Activated T-cell treated with anti-CD3 and anti-CD28 coated beads for 1 hour (primary cell): Measurements from ENCODE around the gene PPBP.
"Not testable (repeated sequence)": the region's sequence is repeated elsewhere in the genome, so short reads cannot be mapped to it uniquely, and the experiment has no call there.

Experiments
- DNase-seq: peaks from one replicate; pipeline ENCODE4 v3.0.0-alpha.2; 2020; ENCODE audit warnings: low read depth

PPBP gene

GRCh38 chr4:73992050-73992449 lies 4.1 kb upstream of the PPBP start:
- no peak for DNase-seq

DNA sequence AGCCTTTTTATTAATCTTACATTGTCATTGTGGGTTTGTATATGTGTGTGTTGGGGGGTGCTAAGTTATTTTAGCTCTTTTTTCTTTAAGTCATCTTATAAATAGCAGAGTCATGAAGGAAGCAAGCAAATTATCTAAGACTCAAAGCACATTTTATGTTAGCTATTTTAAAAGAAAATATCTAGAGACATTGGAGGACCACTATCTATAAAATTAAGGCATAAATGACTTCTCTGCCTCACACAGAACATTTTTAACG lies 3.7 kb upstream of the PPBP start:
- DNase-seq: no peak

- no peak for DNase-seq
Observed at GRCh38 chr4:73990988-73991741, 3.2 kb upstream of the PPBP start.

DNA sequence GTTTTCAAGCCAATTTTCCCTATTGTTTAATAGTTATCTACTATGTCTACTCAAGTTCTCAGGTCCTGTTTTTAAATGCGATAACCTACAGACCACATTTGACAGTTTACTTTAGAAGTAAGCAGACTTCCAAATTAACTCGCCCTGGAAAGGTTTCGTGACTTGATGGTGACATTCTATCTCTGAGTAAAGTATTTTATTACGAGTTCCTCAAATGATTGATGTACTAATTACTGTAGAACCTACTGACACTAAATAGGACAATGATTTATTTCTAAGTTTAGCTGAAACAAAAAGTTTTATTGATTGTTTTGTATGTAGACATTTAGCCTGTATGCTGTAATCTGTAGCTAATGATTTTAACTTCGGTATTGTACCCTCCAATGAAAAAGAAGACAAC lies 1.9 kb upstream of the PPBP start:
- no peak for DNase-seq

DNA sequence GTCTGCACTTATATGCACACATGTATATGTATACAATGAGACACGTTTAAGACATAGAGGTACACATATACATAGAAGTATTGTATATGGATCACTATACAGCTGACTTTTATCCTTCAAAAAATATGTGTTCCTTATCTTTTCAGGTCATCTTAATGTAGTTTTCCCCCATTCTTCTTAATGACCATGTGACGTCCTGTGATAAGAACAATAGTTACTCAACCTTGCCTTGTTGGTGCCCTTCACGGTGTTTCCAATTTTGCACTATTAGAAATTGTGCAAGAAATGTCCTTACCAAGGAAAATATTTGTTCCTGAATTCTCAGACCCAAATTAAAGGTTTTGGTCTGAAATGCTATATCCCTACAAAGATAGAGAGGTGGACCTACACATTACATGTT lies 1.0 kb upstream of the PPBP start:
- no peak for DNase-seq

GRCh38 chr4:73985528-73985852 lies 2.5 kb downstream of the PPBP start:
- DNase-seq: no peak

GRCh38 chr4:73984736-73985527 lies 3.1 kb downstream of the PPBP start:
- no peak for DNase-seq

DNA sequence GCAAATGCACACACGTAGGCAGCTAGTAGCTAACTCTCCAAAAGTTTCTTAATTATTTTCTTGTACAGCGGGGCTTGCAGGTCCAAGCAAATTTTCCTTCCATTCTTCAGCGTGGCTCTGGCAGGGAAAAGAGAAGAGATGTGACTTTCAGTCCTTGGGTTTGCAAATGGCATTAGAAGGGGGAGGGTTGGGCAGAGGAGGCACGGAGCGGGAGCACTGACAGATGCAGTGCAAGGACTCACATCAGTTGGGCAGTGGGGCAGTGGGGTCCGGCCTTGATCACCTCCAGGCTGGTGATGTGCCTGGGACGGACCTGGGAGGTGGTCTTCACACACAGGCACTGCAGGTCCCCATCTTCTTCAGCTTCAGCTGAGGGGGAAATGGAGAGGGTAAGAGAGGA lies 6.8 kb downstream of the PPBP start:
- not testable (repeated sequence) for DNase-seq

- no peak for DNase-seq
Observed at GRCh38 chr4:73979407-73979957, 8.5 kb downstream of the PPBP start.

- no peak for DNase-seq
Observed at GRCh38 chr4:73978886-73979285, 9.1 kb downstream of the PPBP start.

DNA sequence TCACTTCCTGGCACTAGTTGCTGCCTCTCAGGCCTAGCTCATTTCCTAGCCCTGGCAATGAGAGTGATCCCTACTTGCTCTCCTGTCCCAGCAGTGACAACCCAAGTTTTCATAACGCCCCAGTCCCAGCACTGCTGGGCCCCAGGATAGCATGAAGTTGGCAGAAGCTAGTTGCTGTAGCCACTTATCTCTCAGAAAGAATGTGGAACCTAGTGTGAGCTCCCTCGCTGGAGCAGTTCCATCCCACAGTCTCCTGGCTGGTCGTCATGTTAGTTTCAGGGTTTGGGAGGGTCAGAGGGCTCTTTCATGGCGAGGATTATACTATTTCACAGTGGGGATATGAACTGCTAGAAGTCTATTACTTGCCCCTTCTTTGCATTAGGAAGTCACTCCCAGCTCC lies 11.3 kb downstream of the PPBP start:
- no peak for DNase-seq

DNA sequence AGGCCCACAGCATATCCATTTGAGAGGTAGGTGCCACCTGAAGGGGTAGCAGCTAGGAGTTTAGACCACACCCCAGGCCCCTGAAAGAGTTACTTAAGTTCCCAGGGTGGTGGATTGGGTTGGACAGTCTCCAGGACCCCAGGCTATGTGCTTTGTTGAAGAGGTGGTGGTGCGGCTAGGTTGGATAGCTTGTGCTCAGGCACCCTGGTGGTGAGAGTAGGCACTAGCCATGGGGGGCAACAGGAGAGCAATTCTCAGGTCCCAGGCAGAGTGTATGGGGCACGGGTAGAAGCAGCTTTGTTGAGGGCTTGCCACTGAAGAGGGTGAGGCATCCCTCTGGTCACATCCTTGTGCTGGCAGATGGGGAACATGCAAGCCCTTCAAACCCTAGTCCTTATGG lies 11.8 kb downstream of the PPBP start:
- no peak for DNase-seq

- DNase-seq: no peak
Observed at GRCh38 chr4:73974352-73974751, 13.6 kb downstream of the PPBP start.

DNA sequence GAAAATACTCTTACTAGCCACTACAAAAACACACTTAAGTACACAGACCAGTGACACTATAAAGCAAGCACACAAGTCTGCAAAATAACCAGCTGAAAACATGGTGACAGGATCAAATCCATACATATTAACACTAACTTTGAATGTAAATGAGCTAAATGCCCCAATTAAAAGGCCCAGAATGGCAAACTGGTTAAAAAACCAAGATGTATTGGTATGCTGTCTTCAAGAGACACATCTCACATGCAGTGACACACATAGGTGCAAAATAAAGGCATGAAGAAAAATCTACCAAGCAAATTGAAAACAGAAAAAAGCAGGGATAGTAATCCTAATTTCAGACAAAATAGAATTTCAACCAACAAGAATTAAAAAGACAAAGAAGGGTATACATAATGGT lies 17.0 kb downstream of the PPBP start:
- DNase-seq: no peak

- DNase-seq: no peak
Observed at GRCh38 chr4:73970011-73970410, 18.0 kb downstream of the PPBP start.

GRCh38 chr4:73967866-73968265 lies 20.1 kb downstream of the PPBP start:
- no peak for DNase-seq

GRCh38 chr4:73964862-73965611 lies 23.0 kb downstream of the PPBP start:
- DNase-seq: no peak

GRCh38 chr4:73962724-73963123 lies 25.3 kb downstream of the PPBP start:
- DNase-seq: no peak

DNA sequence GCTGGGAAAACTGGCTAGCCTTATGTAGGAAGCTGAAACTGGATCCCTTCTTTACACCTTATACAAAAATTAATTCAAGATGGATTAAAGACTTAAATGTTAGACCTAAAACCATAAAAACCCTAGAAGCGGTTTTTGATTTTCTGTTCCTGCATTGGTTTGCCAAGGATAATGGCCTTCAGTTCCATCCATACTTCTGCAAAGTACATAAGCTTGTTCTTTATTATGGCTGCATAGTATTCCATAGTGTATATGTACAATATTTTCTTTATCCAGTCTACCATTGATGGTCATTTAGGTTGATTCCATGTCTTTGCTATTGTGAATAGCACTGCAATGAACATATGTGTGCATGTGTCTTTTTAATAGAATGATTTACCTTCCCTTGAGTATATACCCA lies 28.9 kb downstream of the PPBP start:
- DNase-seq: not testable (repeated sequence)

DNA sequence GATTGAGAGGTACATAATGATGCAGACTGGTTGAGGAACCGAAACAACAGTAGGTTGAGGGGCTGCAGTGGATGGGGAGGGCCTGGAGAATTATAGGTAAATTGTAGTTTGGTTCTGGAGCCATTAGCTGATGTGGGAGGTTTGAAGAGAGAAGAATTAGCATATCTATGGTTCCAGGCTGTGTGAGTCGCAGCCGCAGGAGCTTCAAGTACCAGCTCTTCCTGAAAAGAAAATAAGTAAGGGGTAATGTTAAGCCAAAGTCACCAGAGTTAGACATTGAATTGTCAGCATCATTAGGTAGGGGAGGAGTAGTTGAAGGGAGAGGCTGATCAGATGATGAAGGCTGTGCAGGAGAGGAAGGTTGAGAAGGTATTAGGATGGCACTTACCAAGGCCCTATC lies 35.6 kb downstream of the PPBP start:
- DNase-seq: no peak

DNA sequence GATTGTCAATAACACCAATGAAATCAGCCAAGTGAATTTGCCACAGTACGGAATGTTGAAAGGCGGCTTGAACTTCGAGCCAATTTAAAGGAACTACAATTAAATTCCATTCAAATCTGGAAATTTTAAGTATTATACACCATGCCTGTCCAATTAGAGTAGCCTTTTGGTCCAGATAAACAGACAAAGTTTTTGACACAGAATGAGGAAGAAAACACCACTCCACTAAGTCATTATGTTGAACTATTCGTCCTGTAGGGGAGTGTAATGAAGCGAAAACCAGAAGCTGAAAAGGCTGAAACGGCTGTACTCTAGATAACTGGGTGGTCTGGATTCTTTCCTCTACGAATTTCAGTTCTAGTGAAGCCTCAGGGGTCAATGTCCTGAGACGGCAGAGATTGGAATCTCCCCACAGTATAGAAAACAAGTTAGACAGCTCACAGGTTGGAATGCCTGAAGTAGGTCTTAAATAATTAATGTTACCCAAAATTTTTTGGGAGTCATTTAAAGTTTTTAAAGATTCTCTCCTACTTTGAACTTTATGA lies 37.5 kb downstream of the PPBP start:
- DNase-seq: not testable (repeated sequence)

GRCh38 chr4:73948990-73949706 lies 38.8 kb downstream of the PPBP start:
- DNase-seq: no peak
